ENCODE measurements around the gene MUSK.

- TF ChIP-seq POLR2A (IDR thresholded peaks at IDR 0.05; ENCODE audit: low read depth, low read length) (no peak), USF2 (IDR thresholded peaks at IDR 0.05; ENCODE audit: low read depth, low read length) (no peak), RAD21 (IDR thresholded peaks at IDR 0.05; ENCODE audit: low read length) (no peak), MAFK (IDR thresholded peaks at IDR 0.05; ENCODE audit: low read depth, low read length) (no peak), MAZ (IDR thresholded peaks at IDR 0.05; ENCODE audit: borderline replicate concordance, low read depth, low read length) (no peak), MXI1 (IDR thresholded peaks at IDR 0.05; ENCODE audit: borderline replicate concordance, low read depth, low read length) (no peak), CEBPB (IDR thresholded peaks at IDR 0.05; ENCODE audit: low read depth, low read length) (no peak), RCOR1 (IDR thresholded peaks at IDR 0.05; ENCODE audit: insufficient replicate concordance, low read length) (no peak), BHLHE40 (IDR thresholded peaks at IDR 0.05; ENCODE audit: low read depth, low read length) (no peak), RFX5 (IDR thresholded peaks at IDR 0.05; ENCODE audit: low read depth, low read length) (no peak), SMC3 (IDR thresholded peaks at IDR 0.05; ENCODE audit: low read depth, low read length) (no peak), FOS (IDR thresholded peaks at IDR 0.05; ENCODE audit: low read depth, low read length) (no peak), NFE2L2 (IDR thresholded peaks at IDR 0.05; ENCODE audit: low read depth, low read length) (no peak)
- TF ChIP-seq, protein P1, sequence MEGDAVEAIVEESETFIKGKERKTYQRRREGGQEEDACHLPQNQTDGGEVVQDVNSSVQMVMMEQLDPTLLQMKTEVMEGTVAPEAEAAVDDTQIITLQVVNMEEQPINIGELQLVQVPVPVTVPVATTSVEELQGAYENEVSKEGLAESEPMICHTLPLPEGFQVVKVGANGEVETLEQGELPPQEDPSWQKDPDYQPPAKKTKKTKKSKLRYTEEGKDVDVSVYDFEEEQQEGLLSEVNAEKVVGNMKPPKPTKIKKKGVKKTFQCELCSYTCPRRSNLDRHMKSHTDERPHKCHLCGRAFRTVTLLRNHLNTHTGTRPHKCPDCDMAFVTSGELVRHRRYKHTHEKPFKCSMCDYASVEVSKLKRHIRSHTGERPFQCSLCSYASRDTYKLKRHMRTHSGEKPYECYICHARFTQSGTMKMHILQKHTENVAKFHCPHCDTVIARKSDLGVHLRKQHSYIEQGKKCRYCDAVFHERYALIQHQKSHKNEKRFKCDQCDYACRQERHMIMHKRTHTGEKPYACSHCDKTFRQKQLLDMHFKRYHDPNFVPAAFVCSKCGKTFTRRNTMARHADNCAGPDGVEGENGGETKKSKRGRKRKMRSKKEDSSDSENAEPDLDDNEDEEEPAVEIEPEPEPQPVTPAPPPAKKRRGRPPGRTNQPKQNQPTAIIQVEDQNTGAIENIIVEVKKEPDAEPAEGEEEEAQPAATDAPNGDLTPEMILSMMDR (conservative IDR thresholded peaks at IDR 0.05; ENCODE audit: low read depth, low read length) = no peak
Measured at GRCh38 chr9:110710420-110710819, 41.8 kb downstream of the MUSK start.

All from IMR-90 (cell line).